Activated CD8-positive, alpha-beta memory T cell treated with anti-CD3 and anti-CD28 coated beads for 24 hours (primary cell): ENCODE data around the gene SERGEF.

ENCODE experiments used
- DNase-seq: peaks from one replicate; pipeline ENCODE4 v3.0.0-alpha.2; 2020

SERGEF gene

DNA sequence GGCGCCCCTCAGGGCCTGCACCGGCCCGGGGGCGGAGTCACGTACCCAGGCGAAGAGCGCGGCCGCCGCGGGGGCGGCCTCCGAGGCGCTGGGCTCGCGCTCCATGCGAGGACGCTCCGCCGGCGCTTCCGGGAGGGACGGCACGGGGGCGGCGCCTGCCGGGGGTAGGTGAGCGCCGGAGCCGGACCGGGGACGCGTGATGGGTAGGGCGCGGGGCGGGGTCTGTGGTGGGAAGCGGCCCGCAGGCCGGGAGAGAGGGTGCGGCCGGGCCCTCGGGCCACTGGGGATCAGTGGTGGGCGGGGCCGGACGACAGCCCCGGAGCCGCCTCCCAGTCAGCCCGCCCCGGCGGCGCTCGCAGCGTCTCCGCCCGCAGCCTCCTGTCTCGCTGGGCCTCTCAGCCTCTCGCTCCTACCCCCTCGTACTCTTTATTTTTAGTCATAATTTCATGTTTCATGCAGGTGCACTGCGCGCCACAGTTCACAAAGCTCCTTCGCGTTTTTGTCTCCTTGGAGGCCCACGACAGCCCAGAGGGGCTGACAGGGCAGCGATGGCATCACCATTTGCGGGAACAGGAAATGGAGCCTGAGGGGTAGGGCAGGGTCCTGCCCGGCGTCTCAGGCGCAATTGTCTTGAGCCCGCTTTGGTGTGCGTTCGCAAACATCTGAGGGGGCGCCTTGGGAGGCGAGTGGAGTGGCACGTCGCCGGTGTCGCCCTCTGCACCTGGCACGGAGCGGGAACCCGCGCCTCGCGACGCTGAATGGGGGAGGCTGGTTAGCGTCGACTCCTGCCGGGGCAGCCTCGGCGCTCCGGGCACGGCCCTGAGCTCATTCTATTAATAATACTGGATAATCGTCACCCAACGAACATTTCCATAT is at the start of gene SERGEF:
Gene SERGEF (minus strand): TSS at position 142 of the 876 bp plus-strand sequence. CDS start 37 bp downstream, at position 105.
- DNase-seq: peak; percentile 95

DNA sequence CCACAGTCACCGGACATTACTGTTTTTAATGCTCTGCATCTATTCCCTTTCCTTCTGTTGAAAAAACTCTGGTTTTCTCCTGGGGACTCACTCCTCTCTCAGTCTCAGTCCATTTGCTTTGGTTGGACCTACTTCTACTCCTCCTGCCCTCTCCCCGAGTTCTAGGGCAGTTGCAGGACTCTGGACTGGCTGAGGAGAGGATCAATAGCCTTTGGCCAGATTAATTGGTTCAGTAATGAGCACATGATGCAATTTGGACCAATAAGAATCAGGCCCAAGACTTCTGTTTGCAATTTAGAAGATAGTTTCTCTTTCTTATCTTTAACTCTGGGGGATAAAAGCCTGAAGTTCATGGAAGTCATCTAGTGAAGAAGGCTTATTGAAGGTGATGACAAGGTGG is 48.5 kb upstream of the SERGEF start:
- no peak for DNase-seq

DNA sequence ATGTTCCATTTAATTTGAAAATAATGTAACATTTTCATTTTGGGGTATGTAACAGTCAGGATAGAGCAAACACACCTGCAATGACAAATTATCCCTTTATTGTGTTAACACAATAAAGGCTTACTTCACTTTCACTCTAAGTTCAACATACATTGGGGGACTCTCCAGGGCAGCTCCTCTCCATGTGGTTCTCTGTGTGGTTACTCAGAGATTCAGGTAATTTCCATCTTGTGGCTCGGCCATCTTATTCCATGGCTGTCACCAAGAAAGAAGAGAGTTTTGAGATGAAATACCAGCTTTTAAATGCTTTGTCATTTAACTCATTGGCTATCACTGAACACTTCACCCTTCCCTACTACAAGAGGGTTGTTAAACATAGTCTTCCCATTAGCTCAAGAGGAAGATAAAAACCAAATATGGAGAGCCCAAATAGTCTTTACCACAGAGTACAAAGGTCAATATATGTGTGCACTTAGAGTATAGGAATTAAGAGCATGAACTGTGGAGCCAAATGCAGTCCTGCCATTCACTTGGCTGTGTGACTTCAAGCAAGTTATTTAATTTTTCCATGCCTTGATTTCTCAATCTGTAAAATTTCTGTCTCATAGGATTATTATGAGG is 43.8 kb upstream of the SERGEF start:
- DNase-seq: no peak

DNA sequence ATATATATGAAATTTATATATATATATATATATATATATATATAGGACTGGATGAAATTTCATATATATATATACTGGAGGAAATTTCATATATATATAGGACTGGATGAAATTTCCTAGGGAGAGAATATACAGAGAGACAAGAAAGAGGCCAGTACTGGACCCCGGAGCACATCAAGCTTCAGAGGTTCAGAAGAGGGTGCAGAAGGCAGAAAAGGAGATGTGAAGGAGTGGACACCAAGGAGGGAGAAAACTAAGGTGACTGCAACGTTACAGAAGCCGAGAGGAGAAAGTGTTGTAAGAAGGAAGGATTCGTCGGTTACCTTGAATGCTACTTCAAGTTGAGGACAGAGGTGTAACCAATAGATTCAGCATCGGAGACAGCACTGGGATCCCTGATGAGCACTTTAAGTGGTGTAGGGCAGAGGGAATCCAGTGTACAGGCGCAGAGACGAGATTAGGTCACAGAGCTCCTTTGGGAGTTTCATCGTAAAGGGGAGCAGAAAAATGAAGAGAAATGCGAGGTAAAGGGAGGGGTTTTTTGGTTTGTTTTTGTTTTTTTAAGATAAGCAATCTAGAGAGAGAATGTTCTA is 41.8 kb upstream of the SERGEF start:
- no peak for DNase-seq

GRCh38 chr11:18050848-18051247 is 38.0 kb upstream of the SERGEF start:
- DNase-seq: no peak

- no peak for DNase-seq
These were observed 33.4 kb upstream of the SERGEF start, which contains the start of gene TPH1 for GRCh38 chr11:18046116-18046777. TPH1 (minus strand) TSS chr11:18046269; CDS start chr11:18040762, 5,507 bp downstream.

- DNase-seq: no peak
These were observed 23.6 kb upstream of the SERGEF start for GRCh38 chr11:18036456-18036855.

- no peak for DNase-seq
These were observed 14.6 kb upstream of the SERGEF start for GRCh38 chr11:18027475-18027874.

DNA sequence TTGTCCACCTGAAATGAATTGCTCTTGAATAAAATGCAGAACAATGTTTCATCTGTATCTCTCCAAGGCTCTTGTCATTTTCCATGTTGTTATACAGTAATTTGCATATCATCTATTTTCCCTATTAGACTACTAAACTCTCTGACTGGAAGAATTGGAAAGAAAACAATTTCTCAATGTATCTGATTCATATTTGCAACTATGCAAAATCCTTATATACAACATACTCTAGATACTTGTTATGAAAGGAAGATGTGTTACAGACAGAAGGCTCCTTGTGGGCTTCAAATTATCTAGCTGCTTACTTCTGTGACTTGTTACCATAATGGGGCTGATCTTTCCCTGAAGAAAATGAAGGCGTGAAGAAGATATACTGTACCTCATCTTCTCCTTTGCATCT is 9.6 kb upstream of the SERGEF start:
- no peak for DNase-seq

DNA sequence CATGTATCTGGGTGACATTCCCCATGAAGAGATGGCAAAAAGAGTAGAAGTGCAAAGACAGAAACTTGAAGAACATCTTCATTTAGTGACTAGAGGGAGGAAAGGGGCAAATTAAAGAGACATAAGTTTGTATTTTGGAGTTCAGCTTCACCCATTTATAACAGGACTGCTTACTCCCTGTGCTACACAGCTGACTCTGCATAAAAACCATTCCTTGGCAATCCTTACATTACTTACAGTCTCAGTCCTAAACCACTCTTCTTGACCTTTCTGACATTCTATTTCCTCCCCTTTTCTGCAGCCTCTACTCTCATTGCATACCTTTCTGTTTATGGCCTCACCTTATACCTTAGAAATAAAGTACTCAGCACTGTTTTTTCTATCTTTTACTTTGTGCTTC is 6.8 kb upstream of the SERGEF start:
- no peak for DNase-seq

DNA sequence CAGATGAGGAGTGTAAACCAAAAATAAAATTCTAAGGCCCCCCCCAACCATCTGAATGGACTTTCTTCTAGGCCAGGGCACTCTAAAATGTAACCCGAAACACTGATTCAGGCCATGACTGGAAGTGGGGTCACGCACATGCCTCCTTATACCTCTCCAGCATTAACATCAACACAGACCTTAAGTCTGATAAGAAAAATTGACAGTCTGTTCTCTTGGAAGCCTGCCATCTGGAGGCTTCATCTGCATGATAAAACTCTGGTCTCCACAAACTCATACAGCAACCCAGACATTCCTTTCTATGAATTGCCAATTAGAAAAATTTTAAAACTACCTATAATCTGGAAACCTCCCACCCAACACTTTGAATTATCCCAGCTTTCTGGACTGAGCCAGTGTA is 3.9 kb upstream of the SERGEF start:
- no peak for DNase-seq

DNA sequence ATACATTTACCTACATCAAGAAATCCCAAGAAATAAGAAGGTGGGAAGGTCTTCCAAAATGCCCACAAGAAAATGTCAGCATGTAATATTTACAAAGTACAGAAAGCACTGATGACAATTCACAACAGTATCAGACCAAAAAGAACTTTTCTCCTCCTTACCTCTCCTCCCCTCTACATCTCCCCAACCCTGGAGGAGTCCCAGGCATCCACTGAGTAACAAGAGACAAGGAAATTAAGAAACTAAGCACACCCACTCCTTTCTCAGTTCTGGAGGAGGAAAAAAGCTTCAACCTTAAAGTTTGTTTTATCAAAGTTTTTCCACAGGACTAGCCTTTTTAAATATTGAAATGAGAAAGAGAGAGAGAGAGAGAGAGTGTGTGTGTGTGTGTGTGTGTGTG is 2.0 kb upstream of the SERGEF start:
- DNase-seq: no peak

- DNase-seq: peak; percentile 61
These were observed 1.1 kb upstream of the SERGEF start for GRCh38 chr11:18013790-18014507.

- peak; percentile 73 for DNase-seq
These were observed 533 bp downstream of the SERGEF start for GRCh38 chr11:18012122-18012905.

GRCh38 chr11:18011633-18012032 is 1.2 kb downstream of the SERGEF start:
- DNase-seq: no peak

DNA sequence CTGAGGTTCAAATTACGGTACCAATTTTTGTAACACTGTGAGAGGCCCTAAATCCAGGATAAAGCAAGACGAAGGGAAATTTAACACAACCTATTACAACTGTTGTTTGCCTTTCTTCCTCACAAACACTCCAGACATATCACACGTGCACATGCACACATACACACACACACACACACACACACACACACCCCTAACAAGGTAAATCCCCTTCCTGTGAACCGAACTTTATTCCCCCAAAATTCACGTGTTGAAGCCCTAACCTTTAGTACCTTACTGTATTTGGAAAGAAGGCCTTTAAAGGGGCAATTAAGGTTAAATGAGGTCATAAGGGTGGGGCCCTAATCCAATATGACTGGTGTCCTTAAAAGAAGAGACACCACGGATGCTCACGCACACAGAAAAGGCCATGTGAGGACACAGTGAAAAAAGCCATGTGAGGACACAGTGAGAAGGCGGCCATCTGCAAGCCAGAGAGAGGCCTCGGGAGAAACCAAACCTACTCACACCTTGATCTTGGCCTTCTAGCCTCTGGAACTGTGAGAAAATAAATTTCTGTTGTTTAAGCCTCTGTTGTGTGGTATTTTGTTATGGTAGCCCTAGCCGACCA is 1.8 kb downstream of the SERGEF start:
- DNase-seq: no peak

GRCh38 chr11:18010121-18010670 is 2.7 kb downstream of the SERGEF start:
- DNase-seq: no peak

DNA sequence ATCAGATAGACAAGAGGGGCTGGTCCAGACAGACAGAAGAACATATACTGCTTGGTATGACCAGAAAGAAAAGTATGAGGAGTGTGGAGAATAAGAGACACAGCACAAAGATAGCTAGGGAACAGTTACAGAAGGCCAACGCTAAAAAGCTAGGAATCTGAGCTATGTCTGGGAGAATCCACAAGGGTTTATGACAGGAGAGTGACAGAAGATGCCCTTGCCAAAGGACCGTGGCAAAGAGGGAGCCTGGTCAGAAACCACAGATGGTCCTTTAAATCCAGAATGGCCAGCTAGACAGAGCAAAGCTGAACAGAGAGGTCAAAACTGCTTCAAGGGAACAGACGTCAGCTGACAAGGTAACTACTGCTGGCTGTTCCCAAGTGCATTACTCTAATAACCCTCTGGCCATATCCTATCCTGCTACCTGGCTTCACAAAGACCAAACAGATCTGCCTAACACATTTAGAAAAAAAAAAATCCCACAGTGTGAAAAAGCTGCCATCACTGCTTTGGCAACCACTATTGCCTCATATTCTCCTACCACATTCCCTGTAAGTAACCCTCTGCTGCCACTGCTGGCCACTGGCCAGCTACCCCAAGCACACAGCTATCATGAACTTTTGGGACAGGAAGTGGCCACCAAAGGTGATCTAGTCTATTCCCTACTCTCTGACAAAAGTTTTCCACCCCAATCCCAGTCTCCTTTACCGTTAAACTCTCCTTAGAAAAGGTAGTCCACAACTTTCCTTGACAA is 7.3 kb downstream of the SERGEF start:
- no peak for DNase-seq

- DNase-seq: no peak
These were observed 11.7 kb downstream of the SERGEF start for GRCh38 chr11:18001191-18001590.

DNA sequence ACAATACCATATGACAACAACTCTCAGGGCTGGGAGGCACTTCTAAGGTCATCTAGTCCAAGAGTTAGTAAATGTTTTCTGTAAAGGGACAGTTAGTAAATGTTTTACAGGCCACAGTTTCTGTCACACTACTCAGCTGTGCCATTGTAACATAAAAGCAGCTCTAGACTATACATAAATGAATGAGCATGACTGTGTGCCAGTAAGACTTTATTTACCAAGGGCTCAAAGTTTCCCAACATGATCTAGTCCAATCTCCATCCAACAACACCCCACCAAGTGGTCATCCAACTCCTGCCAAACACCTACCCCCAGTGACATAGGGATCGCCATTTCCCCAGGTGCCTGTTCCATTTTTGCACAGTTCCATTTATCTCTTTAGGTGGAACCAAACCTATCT is 12.1 kb downstream of the SERGEF start:
- DNase-seq: no peak
